SJCRH30 (cell line): ENCODE measurements around the gene DELE1. TPM values are rescaled to one million over a fixed set of nuclear protein-coding genes. Genes with fewer than 3 reads are reported as not detected.
A peak's percentile ranks its signal among the peaks of the same experiment; 100 is the strongest.
"Not testable (repeated sequence)": the region's sequence is repeated elsewhere in the genome, so short reads cannot be mapped to it uniquely, and the experiment has no call there.

Experiments used
- DNase-seq, 2 experiments: peaks; one replicate each; pipeline ENCODE4 v3.0.0-alpha.2; 2015 to 2020
- H3K27ac ChIP-seq: fragments of 250-450 bp; sonication (Bioruptor Pico); 2 replicates; pipeline ENCODE4 v1.5.1; 2020; ENCODE audit warnings: mild to moderate bottlenecking, moderate library complexity
- H3K27me3 ChIP-seq: fragments of 250-450 bp; sonication (Bioruptor Pico); 2 replicates; pipeline ENCODE4 v1.5.1; 2020; ENCODE audit warnings: mild to moderate bottlenecking, moderate library complexity
- H3K36me3 ChIP-seq: fragments of 250-450 bp; sonication (Bioruptor Pico); 2 replicates; pipeline ENCODE4 v1.5.1; 2020; ENCODE audit warnings: mild to moderate bottlenecking, moderate library complexity
- H3K4me1 ChIP-seq: fragments of 250-450 bp; sonication (Bioruptor Pico); 2 replicates; pipeline ENCODE4 v1.5.1; 2020; ENCODE audit warnings: mild to moderate bottlenecking, moderate library complexity
- H3K4me3 ChIP-seq: fragments of 250-450 bp; sonication (Bioruptor Pico); 2 replicates; pipeline ENCODE4 v1.5.1; 2020; ENCODE audit warnings: mild to moderate bottlenecking, moderate library complexity
- H3K9me3 ChIP-seq: fragments of 250-450 bp; sonication (Bioruptor Pico); replicated peaks from 2 replicates; pipeline ENCODE4 v1.5.1; 2020; ENCODE audit warnings: mild to moderate bottlenecking, moderate library complexity
- total RNA-seq: library from RNA; depleted of rRNA; stranded (reverse); fragments of >200 nt; shearing (Covaris generic); gene quantifications from 2 replicates; pipeline ENCODE4 v1.2.3, GENCODE V29; 2014

The DELE1 gene
- total RNA-seq, 1 experiment from 2014 or later, result 57.3 TPM

DNA sequence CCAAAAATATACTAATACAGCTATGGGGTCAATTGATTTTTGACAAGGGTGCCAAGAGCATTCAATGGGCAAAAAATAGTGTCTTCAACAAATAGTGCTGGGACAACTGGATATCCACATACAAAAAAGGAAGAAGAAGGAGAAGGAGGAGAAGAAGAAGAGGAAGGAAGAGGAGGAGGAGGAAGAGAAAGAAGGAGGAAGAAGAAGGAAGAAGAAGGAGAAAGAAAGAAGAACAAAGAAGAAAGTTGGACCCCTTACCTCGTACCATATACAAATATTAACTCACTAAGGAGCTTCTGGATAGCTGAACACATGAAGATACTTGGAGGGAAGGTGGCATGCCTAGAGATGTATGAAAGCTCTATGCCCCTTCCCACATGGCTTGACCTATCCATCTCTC is 17.2 kb upstream of the DELE1 start:
- Histone ChIP-seq H3K36me3 (no peaks in the 10 kb centered on the region), H3K27me3 (peaks cover 24% of the 10 kb centered on the region), H3K9me3 (no peaks in the 10 kb centered on the region; the same call in 1 of the 2 replicates), H3K4me3 (no peak overlapping the region), H3K4me1 (no peaks in the 10 kb centered on the region), H3K27ac (no peak overlapping the region)
- no peak for DNase-seq

GRCh38 chr5:141906972-141907371 is 16.7 kb upstream of the DELE1 start:
- no peak overlapping the region for H3K4me3 ChIP-seq
- H3K9me3 ChIP-seq, result no peaks in the 10 kb centered on the region; the same call in 1 of the 2 replicates
- no peaks in the 10 kb centered on the region for H3K36me3 ChIP-seq
- DNase-seq, result no peak
- peaks cover 21% of the 10 kb centered on the region for H3K27me3 ChIP-seq
- H3K4me1 ChIP-seq, result no peaks in the 10 kb centered on the region
- no peak overlapping the region for H3K27ac ChIP-seq

DNA sequence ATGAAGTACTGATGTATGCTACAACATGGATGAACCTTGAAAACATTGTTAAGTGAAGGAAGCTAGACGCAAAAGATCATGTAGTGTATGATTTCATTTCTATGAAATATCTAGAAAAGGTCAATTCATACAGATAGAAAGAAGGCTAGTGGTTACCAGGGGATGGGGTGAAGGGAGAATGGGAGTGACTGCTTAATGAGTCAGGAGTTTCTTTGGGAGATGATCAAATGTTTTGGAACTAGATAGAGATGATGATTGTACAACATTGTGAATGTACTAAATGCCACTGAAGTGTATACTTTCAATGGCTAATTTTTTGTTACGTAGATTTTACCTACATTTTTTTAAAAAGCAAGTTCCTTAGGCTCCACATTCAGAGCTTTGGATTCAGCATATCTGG is 14.9 kb upstream of the DELE1 start:
- H3K4me1 ChIP-seq, result no peaks in the 10 kb centered on the region
- no peaks in the 10 kb centered on the region; the same call in 1 of the 2 replicates for H3K9me3 ChIP-seq
- H3K36me3 ChIP-seq, result no peaks in the 10 kb centered on the region
- peaks cover 7% of the 10 kb centered on the region for H3K27me3 ChIP-seq
- H3K27ac ChIP-seq, result no peak overlapping the region
- H3K4me3 ChIP-seq, result no peak overlapping the region
- DNase-seq, result no peak

GRCh38 chr5:141909212-141909611 is 14.5 kb upstream of the DELE1 start:
- no peaks in the 10 kb centered on the region for H3K4me1 ChIP-seq
- H3K27ac ChIP-seq, result no peak overlapping the region
- no peaks in the 10 kb centered on the region; the same call in 1 of the 2 replicates for H3K9me3 ChIP-seq
- peaks cover 9% of the 10 kb centered on the region; the same call in 1 of the 2 replicates for H3K27me3 ChIP-seq
- H3K36me3 ChIP-seq, result no peaks in the 10 kb centered on the region
- no peak overlapping the region for H3K4me3 ChIP-seq
- DNase-seq, result no peak

- Histone ChIP-seq H3K9me3 (no peaks in the 10 kb centered on the region; the same call in 1 of the 2 replicates), H3K36me3 (no peaks in the 10 kb centered on the region), H3K4me1 (no peaks in the 10 kb centered on the region), H3K27me3 (peaks cover 10% of the 10 kb centered on the region; the same call in 1 of the 2 replicates), H3K27ac (no peak overlapping the region), H3K4me3 (no peak overlapping the region)
- no peak for DNase-seq
Observed at GRCh38 chr5:141910271-141910673, 13.4 kb upstream of the DELE1 start.

GRCh38 chr5:141913560-141914198 is 10.0 kb upstream of the DELE1 start:
- Histone ChIP-seq H3K27ac (no peak overlapping the region), H3K27me3 (peaks cover 22% of the 10 kb centered on the region), H3K9me3 (no peaks in the 10 kb centered on the region), H3K4me3 (peak overlapping the region; percentile 23), H3K36me3 (no peaks in the 10 kb centered on the region), H3K4me1 (no peaks in the 10 kb centered on the region; the same call in 1 of the 2 replicates)
- no peak for DNase-seq

- Histone ChIP-seq H3K36me3 (no peaks in the 10 kb centered on the region), H3K27me3 (peaks cover 22% of the 10 kb centered on the region), H3K4me3 (peak overlapping the region; percentile 23), H3K9me3 (no peaks in the 10 kb centered on the region), H3K4me1 (no peaks in the 10 kb centered on the region; the same call in 1 of the 2 replicates), H3K27ac (no peak overlapping the region)
- DNase-seq, result peak; percentile 34 to 51
Observed at GRCh38 chr5:141914199-141914743, 9.4 kb upstream of the DELE1 start.

DNA sequence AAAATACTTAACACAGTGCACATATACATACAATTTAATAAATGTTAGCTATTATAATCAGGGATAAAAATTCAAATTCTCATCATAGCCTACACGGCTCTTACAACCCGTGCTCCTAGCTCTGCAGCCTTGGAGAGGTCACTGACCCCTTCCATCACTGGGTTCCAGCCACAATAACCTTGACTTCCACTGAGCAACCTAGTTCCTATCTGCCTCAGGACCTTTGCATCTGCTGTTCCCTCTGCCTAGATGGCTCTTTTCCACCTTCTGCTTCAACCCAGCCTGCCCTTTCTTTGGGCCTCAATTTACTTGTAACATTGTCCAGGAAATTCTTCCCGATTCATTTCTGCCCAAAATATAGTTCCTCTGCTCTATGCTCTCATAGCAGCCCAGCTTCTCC is 8.9 kb upstream of the DELE1 start:
- H3K27ac ChIP-seq, result no peak overlapping the region
- no peak overlapping the region for H3K4me3 ChIP-seq
- H3K27me3 ChIP-seq, result peaks cover 22% of the 10 kb centered on the region
- H3K9me3 ChIP-seq, result no peaks in the 10 kb centered on the region
- DNase-seq, result no peak
- H3K36me3 ChIP-seq, result no peaks in the 10 kb centered on the region
- no peaks in the 10 kb centered on the region; the same call in 1 of the 2 replicates for H3K4me1 ChIP-seq

- no peaks in the 10 kb centered on the region for H3K36me3 ChIP-seq
- DNase-seq, result peak; percentile 59 to 73
- H3K4me3 ChIP-seq, result no peak overlapping the region
- H3K9me3 ChIP-seq, result no peaks in the 10 kb centered on the region
- H3K4me1 ChIP-seq, result no peaks in the 10 kb centered on the region; the same call in 1 of the 2 replicates
- peaks cover 22% of the 10 kb centered on the region for H3K27me3 ChIP-seq
- H3K27ac ChIP-seq, result no peak overlapping the region
Observed at GRCh38 chr5:141915881-141916336, 7.8 kb upstream of the DELE1 start.

- no peak for DNase-seq
- Histone ChIP-seq H3K36me3 (no peaks in the 10 kb centered on the region), H3K27ac (no peak overlapping the region), H3K4me3 (no peak overlapping the region), H3K9me3 (no peaks in the 10 kb centered on the region), H3K4me1 (no peaks in the 10 kb centered on the region; the same call in 1 of the 2 replicates), H3K27me3 (peaks cover 22% of the 10 kb centered on the region)
Observed at GRCh38 chr5:141916522-141916921, 7.1 kb upstream of the DELE1 start.

DNA sequence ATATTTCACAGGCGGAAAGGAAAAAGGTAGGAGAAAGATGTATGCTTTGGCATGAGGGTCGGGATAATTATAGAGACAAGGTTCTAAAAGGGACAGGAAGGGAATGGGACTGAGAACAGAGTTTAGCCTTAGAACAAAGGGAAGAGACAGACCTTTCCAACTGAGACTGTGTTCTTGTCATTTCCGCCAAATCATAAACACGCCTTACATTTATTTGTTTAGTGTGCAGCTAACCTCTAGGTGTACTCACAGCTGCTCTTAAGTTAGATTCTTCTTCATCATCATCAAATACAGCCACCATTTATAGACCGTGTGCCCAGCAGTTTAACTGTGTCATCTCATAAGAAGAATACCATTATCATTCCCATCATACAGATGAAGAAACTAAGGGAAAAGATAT is 5.9 kb upstream of the DELE1 start:
- Histone ChIP-seq H3K4me1 (no peaks in the 10 kb centered on the region; the same call in 1 of the 2 replicates), H3K36me3 (no peaks in the 10 kb centered on the region), H3K27me3 (peaks cover 22% of the 10 kb centered on the region), H3K27ac (no peak overlapping the region), H3K4me3 (no peak overlapping the region), H3K9me3 (no peaks in the 10 kb centered on the region)
- no peak for DNase-seq

DNA sequence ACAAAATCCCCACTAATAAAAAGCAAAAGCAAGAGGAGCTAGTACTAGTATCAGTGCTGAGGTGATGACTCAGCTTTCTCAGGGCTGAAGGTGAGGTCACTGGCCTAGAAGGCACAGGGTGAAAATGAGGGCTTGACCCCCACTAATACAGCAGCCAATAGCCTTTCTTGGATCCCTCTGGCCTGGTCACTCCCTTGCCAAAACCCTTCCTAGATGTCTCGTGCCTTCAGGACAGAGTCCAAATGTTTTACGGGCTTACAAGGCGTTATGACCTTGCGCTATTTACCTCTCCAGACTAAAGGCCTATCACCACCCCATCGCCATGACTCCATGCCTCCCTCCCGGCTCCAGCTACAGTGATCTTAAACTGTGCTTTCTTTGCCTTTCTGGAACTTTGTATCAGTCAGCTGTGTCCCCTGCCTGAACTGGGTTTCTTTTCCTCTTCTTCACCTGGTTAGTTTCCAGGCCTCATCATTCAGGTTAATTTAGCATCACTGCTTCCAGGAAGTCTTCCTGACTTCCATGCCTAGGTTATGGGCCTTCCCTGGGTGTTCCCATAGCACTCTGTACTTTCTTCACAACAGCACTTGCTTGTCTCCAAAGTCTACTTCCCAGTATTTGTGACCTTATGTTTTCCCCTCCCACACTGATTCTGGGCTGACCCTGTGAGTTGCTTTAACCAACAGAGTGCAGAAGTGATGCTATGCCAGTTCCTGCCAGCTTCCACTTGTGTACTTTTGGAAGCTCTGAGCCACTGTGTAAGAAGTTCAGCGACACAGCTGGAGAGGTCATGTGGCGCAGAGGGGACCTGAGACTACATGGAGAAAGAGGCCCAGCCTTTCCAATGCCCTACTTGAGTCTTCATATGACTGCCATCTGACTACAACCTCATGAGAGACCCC is 4.2 kb upstream of the DELE1 start:
- Histone ChIP-seq H3K27me3 (peaks cover 19% of the 10 kb centered on the region), H3K4me1 (no peaks in the 10 kb centered on the region; the same call in 1 of the 2 replicates), H3K4me3 (no peak overlapping the region), H3K36me3 (no peaks in the 10 kb centered on the region), H3K27ac (no peak overlapping the region), H3K9me3 (no peaks in the 10 kb centered on the region)
- no peak for DNase-seq

- Histone ChIP-seq H3K27ac (no peak overlapping the region), H3K4me1 (no peaks in the 10 kb centered on the region; the same call in 1 of the 2 replicates), H3K36me3 (0 out of 2 replicates have a peak, but pooled peaks cover 3% of the 10 kb centered on the region), H3K9me3 (no peaks in the 10 kb centered on the region), H3K27me3 (peaks cover 12% of the 10 kb centered on the region), H3K4me3 (no peak overlapping the region)
- no peak for DNase-seq
Observed at GRCh38 chr5:141920771-141921170, 2.9 kb upstream of the DELE1 start.

DNA sequence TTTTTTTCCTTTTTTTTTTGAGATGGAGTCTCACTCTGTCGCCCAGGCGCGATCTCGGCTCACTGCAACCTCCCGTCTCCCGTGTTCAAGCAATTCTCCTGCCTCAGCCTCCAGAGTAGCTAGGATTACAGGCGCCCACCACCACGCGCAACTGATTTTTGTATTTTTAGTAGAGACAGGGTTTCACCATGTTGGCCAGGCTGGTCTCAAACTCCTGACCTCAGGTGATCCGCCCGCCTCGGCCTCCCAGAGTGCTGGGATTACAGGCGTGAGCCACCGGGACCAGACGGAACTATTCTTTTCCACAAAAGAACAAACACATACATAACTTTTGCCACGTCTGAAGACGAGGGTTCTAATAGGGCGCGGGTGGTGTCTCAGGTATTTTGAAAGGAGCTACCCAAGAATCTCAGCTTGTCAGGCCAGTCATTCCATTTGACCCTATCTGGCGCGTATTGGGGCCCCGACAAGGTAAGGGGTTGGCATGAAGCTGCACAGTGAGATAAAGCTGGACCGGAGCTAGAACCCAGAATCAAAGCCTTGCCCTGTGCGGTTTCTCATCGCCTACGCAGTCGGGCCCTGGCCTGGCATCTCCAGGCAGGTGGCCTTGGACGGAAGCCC is 734 bp upstream of the DELE1 start:
- Histone ChIP-seq H3K27ac (peak overlapping the region; percentile 92), H3K36me3 (peaks cover 20% of the 10 kb centered on the region), H3K4me3 (peak overlapping the region; percentile 85)
- H3K27me3 ChIP-seq, H3K9me3 ChIP-seq, DNase-seq, H3K4me1 ChIP-seq: not testable (repeated sequence)
